Mucosa of rectum (tissue), 2 donors: ENCODE results near the gene EIF3C.
"Not testable (repeated sequence)": the region's sequence is repeated elsewhere in the genome, so short reads cannot be mapped to it uniquely, and the experiment has no call there.

ENCODE experiments used
- H3K27ac ChIP-seq, 2 donors: one replicate each; pipeline ENCODE4 v1.7.0; 2013; ENCODE audit warnings: inconsistent platforms in 2 of 2, low read depth in 2 of 2, low read length in 2 of 2
- H3K27me3 ChIP-seq, 2 donors: one replicate each; pipeline ENCODE4 v1.7.0; 2013; ENCODE audit warnings: low read length in 2 of 2; ENCODE audit not compliant: control insufficient read depth in 2 of 2, insufficient read depth in 2 of 2
- H3K36me3 ChIP-seq, 2 donors: one replicate each; pipeline ENCODE4 v1.7.0; 2013; ENCODE audit warnings: low read length in 2 of 2; ENCODE audit not compliant: control insufficient read depth in 2 of 2, insufficient read depth in 2 of 2
- H3K4me1 ChIP-seq, 2 donors: one replicate each; pipeline ENCODE4 v1.7.0; 2013; ENCODE audit warnings: low read length in 2 of 2, mild to moderate bottlenecking in 1 of 2; ENCODE audit not compliant: control insufficient read depth in 2 of 2, insufficient read depth in 2 of 2
- H3K4me3 ChIP-seq, 2 donors: one replicate each; pipeline ENCODE4 v1.7.0; 2013; ENCODE audit warnings: low read length in 2 of 2
- H3K9ac ChIP-seq, 2 donors: one replicate each; pipeline ENCODE4 v1.7.0; 2013; ENCODE audit warnings: low read length in 2 of 2, low read depth in 1 of 2, mild to moderate bottlenecking in 1 of 2
- H3K9me3 ChIP-seq, 2 donors: one replicate each; pipeline ENCODE4 v1.7.0; 2013; ENCODE audit warnings: low read length in 2 of 2; ENCODE audit not compliant: control insufficient read depth in 2 of 2
- donor health status: healthy.
- donor health status: Normal muscosa, but diverticular disease.

Gene EIF3C

DNA sequence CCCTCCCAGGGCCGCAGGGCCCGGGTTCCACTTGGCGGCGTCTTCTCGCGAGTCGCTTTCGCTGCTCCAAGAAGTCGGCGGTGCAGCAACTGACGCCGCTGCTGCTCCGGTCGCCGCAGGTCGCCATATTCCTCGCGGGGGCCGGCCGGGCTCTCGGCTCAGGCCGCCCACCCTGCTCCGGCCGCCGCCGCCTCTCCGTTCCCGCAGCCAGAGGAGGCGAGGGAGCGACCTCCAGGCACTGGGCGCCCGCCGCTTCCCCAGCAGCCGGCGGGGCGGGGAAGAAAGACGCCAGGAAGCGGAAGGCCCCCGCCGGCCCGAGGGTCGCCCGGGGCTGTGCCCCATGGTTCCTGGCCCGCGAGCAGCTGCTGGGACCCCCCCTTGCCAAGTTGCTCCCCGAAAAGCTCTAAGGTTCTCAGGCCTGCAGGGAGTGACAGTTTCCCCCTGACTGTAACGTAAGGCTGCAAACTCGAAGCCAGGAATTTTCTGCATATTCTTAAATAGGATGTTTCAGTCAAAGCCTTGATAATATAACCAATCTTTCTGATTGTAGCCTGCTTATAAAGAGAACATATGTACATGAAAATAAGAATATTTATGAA, 39.3 kb downstream of the EIF3C start:
- H3K36me3 ChIP-seq, H3K4me1 ChIP-seq, H3K9me3 ChIP-seq, H3K27ac ChIP-seq, H3K9ac ChIP-seq, H3K4me3 ChIP-seq, H3K27me3 ChIP-seq: not testable (repeated sequence)

DNA sequence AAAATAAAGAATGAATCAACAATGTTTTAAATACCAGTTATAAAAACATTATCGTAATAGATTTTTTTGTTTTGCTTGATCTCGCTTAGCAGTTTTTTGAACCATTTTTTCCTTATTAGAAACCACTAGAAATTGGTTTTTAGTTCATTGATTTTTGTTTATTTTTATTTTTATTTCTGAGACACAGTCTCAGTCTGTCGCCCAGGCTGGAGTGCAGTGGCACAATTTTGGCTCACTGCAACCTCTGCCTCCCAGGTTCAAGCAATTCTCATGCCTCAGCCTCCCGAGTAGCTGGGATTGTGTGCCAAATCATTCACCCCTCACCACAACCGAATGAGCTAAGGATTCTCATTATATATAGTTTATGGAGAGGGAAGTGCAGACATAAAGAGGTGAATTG, 40.2 kb downstream of the EIF3C start, which contains the start of gene NPIPB9:
TSS of gene NPIPB9 (plus strand) at position 301 of the 400 bp plus-strand sequence.
- not testable (repeated sequence) for H3K27ac ChIP-seq, H3K4me3 ChIP-seq, H3K36me3 ChIP-seq, H3K9ac ChIP-seq, H3K9me3 ChIP-seq, H3K4me1 ChIP-seq, H3K27me3 ChIP-seq

DNA sequence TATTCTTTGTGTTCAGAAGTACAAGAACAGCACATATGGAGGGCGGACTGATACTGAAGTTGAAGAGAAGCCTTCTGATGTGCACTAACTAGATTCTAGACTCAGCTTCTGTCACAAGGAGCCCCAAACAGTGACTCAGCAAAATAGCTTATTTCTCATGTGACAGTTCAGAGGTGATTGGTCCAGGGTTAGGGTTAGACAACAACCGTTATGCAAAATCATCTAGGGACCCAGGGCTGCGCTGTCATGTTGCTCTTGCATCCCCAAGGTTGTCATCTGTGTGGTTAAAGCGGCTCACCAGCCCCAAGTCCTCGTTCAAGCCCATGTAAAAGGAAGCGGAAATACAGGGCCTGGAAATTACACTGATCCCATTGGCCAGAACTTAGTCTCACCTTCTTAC, 70.4 kb downstream of the EIF3C start:
- not testable (repeated sequence) for H3K9me3 ChIP-seq, H3K27me3 ChIP-seq, H3K4me3 ChIP-seq, H3K9ac ChIP-seq, H3K36me3 ChIP-seq, H3K4me1 ChIP-seq, H3K27ac ChIP-seq

DNA sequence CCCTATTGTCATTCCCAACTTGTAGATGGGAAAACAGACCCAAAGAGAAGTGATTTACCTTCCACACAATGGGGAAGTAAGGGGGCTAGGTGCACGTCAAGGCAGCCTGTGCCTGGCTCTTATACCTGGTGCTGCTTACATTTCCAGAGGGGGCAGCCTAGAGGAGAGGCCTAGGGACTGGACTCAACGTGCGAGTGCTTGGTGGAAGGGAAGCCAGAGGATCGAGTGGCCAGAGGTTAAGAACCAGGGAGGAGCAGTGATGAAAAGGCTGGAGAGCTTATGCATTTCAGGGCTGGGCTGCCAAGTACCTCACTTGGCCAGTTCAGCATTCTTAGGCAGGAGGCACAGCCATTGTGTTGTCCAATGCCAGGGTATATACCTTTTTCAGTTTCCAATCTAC, 71.1 kb downstream of the EIF3C start:
- H3K9ac ChIP-seq, H3K4me3 ChIP-seq, H3K27ac ChIP-seq, H3K27me3 ChIP-seq, H3K9me3 ChIP-seq, H3K36me3 ChIP-seq, H3K4me1 ChIP-seq: not testable (repeated sequence)
